A673 (cell line): ENCODE results near the gene MAP4K4. TPM values are rescaled to one million over a fixed set of nuclear protein-coding genes. Genes with fewer than 3 reads are reported as not detected.

Experiments
- BruUV-seq: library from RNA; stranded (reverse); fragments of 400-500 nt; replicated peaks from 2 replicates; lab custom pipeline; 2021; lab: Mats Ljungman, UMichigan
- CTCF ChIA-PET: fragments of 300-600 bp; sonication (Branson Sonifier 250); formaldehyde crosslinking; loops from one replicate; lab custom pipeline; 2022; ENCODE audit warnings: antibody characterized with exemption; lab: Charles Lee
- POLR2A ChIA-PET: fragments of 300-600 bp; sonication (Branson Sonifier 250); formaldehyde crosslinking; loops from one replicate; lab custom pipeline; 2022; ENCODE audit warnings: antibody characterized with exemption; ENCODE audit not compliant: low non-redundant PET; lab: Charles Lee
- DNase-seq: peaks from one replicate; pipeline ENCODE4 v3.0.0-alpha.2; 2015; ENCODE audit warnings: low spot score
- H3K27ac ChIP-seq: fragments of 200-600 bp; sonication (generic); 2 replicates; pipeline ENCODE4 v1.5.1; 2016; ENCODE audit warnings: mixed run types, low read depth, mild to moderate bottlenecking, mixed read lengths, antibody characterized with exemption, low read length; ENCODE audit not compliant: poor library complexity, severe bottlenecking
- H3K27me3 ChIP-seq: fragments of 200-600 bp; sonication (generic); replicated peaks from 2 replicates; pipeline ENCODE4 v1.6.1; 2017; ENCODE audit warnings: mixed run types, low read depth, mild to moderate bottlenecking, mixed read lengths, antibody characterized with exemption, low read length; ENCODE audit not compliant: insufficient read depth, poor library complexity
- H3K36me3 ChIP-seq: fragments of 200-600 bp; sonication (generic); 2 replicates; pipeline ENCODE4 v1.6.1; 2016; ENCODE audit warnings: mixed run types, mild to moderate bottlenecking, mixed read lengths, antibody characterized with exemption, low read length; ENCODE audit not compliant: insufficient read depth, poor library complexity, severe bottlenecking
- H3K4me1 ChIP-seq: fragments of 200-600 bp; sonication (generic); 2 replicates; pipeline ENCODE4 v1.6.1; 2017; ENCODE audit warnings: mixed run types, mild to moderate bottlenecking, mixed read lengths, antibody characterized with exemption, low read length; ENCODE audit not compliant: insufficient read depth, poor library complexity, severe bottlenecking
- H3K4me3 ChIP-seq: fragments of 200-600 bp; sonication (generic); 2 replicates; pipeline ENCODE4 v1.5.1; 2016; ENCODE audit warnings: low read depth, mixed run types, mild to moderate bottlenecking, mixed read lengths, low read length; ENCODE audit not compliant: poor library complexity, severe bottlenecking
- H3K9me3 ChIP-seq: fragments of 200-600 bp; sonication (generic); 2 replicates; pipeline ENCODE4 v1.6.1; 2016; ENCODE audit warnings: mixed run types, low read depth, mild to moderate bottlenecking, mixed read lengths, antibody characterized with exemption, low read length; ENCODE audit not compliant: poor library complexity, severe bottlenecking
- EZH2 ChIP-seq: fragments of 200-600 bp; sonication (generic); IDR thresholded peaks from 2 replicates; pipeline ENCODE4 v1.6.1; 2017; ENCODE audit warnings: borderline replicate concordance, low read depth, mild to moderate bottlenecking, mixed read lengths, antibody characterized with exemption, low read length; ENCODE audit not compliant: poor library complexity, severe bottlenecking
- intact Hi-C: fragments of 100-400 bp; cut with micrococcal nuclease; formaldehyde crosslinking; loops from one replicate; pipeline ENCODE4 v1.10.0; 2022; ENCODE audit not compliant: unreplicated experiment
- total RNA-seq: library from RNA; stranded (reverse); gene quantifications from 2 replicates; pipeline ENCODE4 v1.2.3, GENCODE V29; 2021
- TF ChIP-seq, protein P1 (sequence below): fragments of 300-800, 200-600 bp; sonication (generic); conservative IDR thresholded peaks from 2 replicates; pipeline ENCODE4 v1.5.1; 2017; ENCODE audit warnings: low read depth, mild to moderate bottlenecking, antibody characterized with exemption, low read length, moderate library complexity, mixed read lengths

MAP4K4 gene
- total RNA-seq, 1 experiment from 2014 or later: 157 TPM

DNA sequence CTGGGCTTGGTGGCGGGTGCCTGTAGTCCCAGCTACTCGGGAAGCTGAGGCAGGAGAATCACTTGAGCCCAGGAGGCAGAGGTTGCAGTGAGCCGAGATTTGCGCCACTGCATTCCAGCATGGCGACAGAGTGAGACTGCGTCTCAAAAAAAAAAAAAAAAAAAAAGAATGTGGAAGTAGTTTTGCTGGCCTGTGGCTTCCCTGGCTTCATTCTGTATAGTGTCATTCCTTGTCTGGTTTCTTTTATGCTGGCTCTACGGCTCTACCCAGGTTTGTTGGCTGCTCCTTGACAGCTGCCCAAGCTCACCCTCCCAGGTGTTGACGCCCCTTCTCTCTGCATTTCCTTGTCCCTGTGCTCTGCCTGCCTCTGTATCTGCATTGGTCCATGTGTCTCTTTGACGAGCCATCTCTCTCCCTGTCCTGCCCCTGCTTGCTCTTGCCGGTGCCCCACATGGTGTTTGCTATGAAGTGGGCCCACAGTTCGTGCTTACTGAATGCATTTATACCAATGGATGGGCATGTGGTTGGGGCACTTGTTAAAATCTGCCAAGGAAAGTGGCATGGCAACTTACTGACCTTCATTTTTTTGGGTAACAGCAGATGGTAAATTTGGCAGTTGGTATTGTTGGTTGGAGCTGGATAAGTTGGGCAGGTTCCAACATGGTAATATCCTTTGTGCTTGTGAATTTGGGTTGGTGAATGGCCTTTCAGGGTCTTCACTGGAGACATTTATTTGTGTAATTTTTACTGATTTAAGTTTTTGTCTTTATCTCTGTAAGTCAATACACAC is 113.9 kb downstream of the MAP4K4 start:
- Histone ChIP-seq H3K36me3 (no peaks in the 10 kb centered on the region), H3K4me1 (peaks cover 38% of the 10 kb centered on the region), H3K9me3 (no peaks in the 10 kb centered on the region), H3K27me3 (no peaks in the 10 kb centered on the region), H3K27ac (no peak overlapping the region), H3K4me3 (no peak overlapping the region)
- intact Hi-C loops: no loop called here
- no peak for DNase-seq
- BruUV-seq: no TSS peak
- POLR2A ChIA-PET: no interaction called here
- no peak for TF ChIP-seq EZH2
- TF ChIP-seq, protein P1, sequence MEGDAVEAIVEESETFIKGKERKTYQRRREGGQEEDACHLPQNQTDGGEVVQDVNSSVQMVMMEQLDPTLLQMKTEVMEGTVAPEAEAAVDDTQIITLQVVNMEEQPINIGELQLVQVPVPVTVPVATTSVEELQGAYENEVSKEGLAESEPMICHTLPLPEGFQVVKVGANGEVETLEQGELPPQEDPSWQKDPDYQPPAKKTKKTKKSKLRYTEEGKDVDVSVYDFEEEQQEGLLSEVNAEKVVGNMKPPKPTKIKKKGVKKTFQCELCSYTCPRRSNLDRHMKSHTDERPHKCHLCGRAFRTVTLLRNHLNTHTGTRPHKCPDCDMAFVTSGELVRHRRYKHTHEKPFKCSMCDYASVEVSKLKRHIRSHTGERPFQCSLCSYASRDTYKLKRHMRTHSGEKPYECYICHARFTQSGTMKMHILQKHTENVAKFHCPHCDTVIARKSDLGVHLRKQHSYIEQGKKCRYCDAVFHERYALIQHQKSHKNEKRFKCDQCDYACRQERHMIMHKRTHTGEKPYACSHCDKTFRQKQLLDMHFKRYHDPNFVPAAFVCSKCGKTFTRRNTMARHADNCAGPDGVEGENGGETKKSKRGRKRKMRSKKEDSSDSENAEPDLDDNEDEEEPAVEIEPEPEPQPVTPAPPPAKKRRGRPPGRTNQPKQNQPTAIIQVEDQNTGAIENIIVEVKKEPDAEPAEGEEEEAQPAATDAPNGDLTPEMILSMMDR: no peak
- CTCF ChIA-PET: no interaction called here

GRCh38 chr2:101812226-101812625 is 114.7 kb downstream of the MAP4K4 start:
- Histone ChIP-seq H3K27me3 (no peaks in the 10 kb centered on the region), H3K36me3 (no peaks in the 10 kb centered on the region), H3K9me3 (no peaks in the 10 kb centered on the region), H3K4me3 (no peak overlapping the region), H3K27ac (no peak overlapping the region), H3K4me1 (peaks cover 33% of the 10 kb centered on the region)
- POLR2A ChIA-PET: no interaction called here
- TF ChIP-seq, protein P1: no peak
- TF ChIP-seq EZH2: no peak
- no peak for DNase-seq
- CTCF ChIA-PET: no interaction called here
- intact Hi-C loops: no loop called here
- BruUV-seq: no TSS peak

- DNase-seq: no peak
- H3K27me3 ChIP-seq: no peaks in the 10 kb centered on the region
- ChIA-PET CTCF (no interaction called here), POLR2A (no interaction called here)
- H3K4me3 ChIP-seq: no peak overlapping the region
- H3K27ac ChIP-seq: no peak overlapping the region
- H3K4me1 ChIP-seq: peaks cover 46% of the 10 kb centered on the region
- TF ChIP-seq, protein P1: no peak
- no peak for TF ChIP-seq EZH2
- H3K9me3 ChIP-seq: no peaks in the 10 kb centered on the region
- no peaks in the 10 kb centered on the region for H3K36me3 ChIP-seq
- intact Hi-C loops: loop anchor here (5.0 kb wide), 1 partner anchor 117 kb away; the partner anchor contains the start of gene MAP4K4
- no TSS peak for BruUV-seq
Measured at GRCh38 chr2:101814752-101815151, 117.2 kb downstream of the MAP4K4 start.
